Stomach smooth muscle (tissue), 2 donors: ENCODE results near the gene ABCA12.

Experiments
- H3K27ac ChIP-seq: one replicate; pipeline ENCODE4 v1.7.0; 2013; ENCODE audit warnings: mild to moderate bottlenecking, low read length, inconsistent platforms
- H3K27me3 ChIP-seq, 2 donors: one replicate each; pipeline ENCODE4 v1.7.0; 2013; ENCODE audit warnings: low read length in 2 of 2; ENCODE audit not compliant: insufficient read depth in 2 of 2, control insufficient read depth in 1 of 2
- H3K36me3 ChIP-seq, 2 donors: one replicate each; pipeline ENCODE4 v1.7.0; 2013; ENCODE audit warnings: low read length in 2 of 2; ENCODE audit not compliant: control insufficient read depth in 2 of 2, insufficient read depth in 2 of 2
- H3K4me1 ChIP-seq: one replicate; pipeline ENCODE4 v1.7.0; 2013; ENCODE audit warnings: low read length; ENCODE audit not compliant: control insufficient read depth, insufficient read depth
- H3K4me3 ChIP-seq, 2 donors: one replicate each; pipeline ENCODE4 v1.7.0; 2013; ENCODE audit warnings: low read length in 2 of 2
- H3K9ac ChIP-seq, 2 donors: one replicate each; pipeline ENCODE4 v1.7.0; 2013; ENCODE audit warnings: low read length in 2 of 2, mild to moderate bottlenecking in 1 of 2
- H3K9me3 ChIP-seq, 2 donors: one replicate each; pipeline ENCODE4 v1.7.0; 2013; ENCODE audit warnings: low read length in 2 of 2; ENCODE audit not compliant: control insufficient read depth in 2 of 2
- donor health status: healthy.
- donor health status: Pancreatic carcinoma.

ABCA12 gene

DNA sequence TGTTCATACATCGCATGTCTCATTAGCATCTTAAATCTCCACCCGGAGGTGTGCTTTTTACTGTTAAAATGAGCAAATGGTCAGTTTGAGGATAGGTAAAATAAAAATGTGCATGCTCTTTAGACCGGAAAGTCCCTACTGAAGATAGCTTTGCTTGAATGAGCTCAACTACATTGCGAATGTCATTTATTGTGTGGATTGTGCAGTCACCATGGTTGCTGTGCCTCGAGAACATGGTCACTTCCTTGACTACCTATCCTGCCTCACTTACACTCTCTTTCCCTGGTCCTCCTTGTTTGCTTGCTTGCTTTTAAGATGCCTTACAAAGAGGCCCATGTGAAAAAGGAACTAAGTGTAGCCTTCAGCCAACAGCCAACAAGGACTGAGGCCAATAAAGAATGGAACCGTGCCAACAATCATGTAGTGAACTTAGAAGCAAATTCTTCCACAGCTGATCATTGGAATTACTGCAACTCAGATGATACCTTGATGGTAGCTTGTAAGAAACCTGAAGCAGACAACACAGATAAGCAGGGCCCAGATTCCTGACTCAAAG, 256.7 kb downstream of the ABCA12 start:
- H3K9me3 ChIP-seq: no peaks in the 10 kb centered on the region
- no peaks in the 10 kb centered on the region for H3K27me3 ChIP-seq
- H3K9ac ChIP-seq: no peak overlapping the region
- H3K4me1 ChIP-seq: no peaks in the 10 kb centered on the region
- no peak overlapping the region for H3K4me3 ChIP-seq
- no peaks in the 10 kb centered on the region for H3K36me3 ChIP-seq
- H3K27ac ChIP-seq: no peak overlapping the region
